ENCODE data around the gene PTPRN2.
A peak's percentile ranks its signal among the peaks of the same experiment; 100 is the strongest.

PTPRN2 gene

GRCh38 chr7:157560258-157560654 is 1027.4 kb downstream of the PTPRN2 start:
- no peak for DNase-seq

GRCh38 chr7:157559596-157560257 is 1027.9 kb downstream of the PTPRN2 start:
- DNase-seq, result no peak

- DNase-seq, result no peak
These were observed 1028.6 kb downstream of the PTPRN2 start for GRCh38 chr7:157558875-157559595.

GRCh38 chr7:157558516-157558874 is 1029.1 kb downstream of the PTPRN2 start:
- DNase-seq, result no peak

- DNase-seq, result no peak
These were observed 1029.6 kb downstream of the PTPRN2 start for GRCh38 chr7:157558061-157558460.

- DNase-seq, result no peak
These were observed 1030.4 kb downstream of the PTPRN2 start for GRCh38 chr7:157557263-157557662.

GRCh38 chr7:157556642-157556944 is 1031.0 kb downstream of the PTPRN2 start:
- no peak for DNase-seq

GRCh38 chr7:157555944-157556641 is 1031.5 kb downstream of the PTPRN2 start:
- DNase-seq, result no peak

GRCh38 chr7:157555313-157555712 is 1032.3 kb downstream of the PTPRN2 start:
- DNase-seq, result no peak

- DNase-seq, result no peak
These were observed 1033.0 kb downstream of the PTPRN2 start for GRCh38 chr7:157554393-157555238.

- DNase-seq, result no peak
These were observed 1034.4 kb downstream of the PTPRN2 start for GRCh38 chr7:157553256-157553655.

- DNase-seq, result no peak
These were observed 1035.2 kb downstream of the PTPRN2 start for GRCh38 chr7:157552295-157552993.

GRCh38 chr7:157551325-157552070 is 1036.1 kb downstream of the PTPRN2 start:
- no peak for DNase-seq

GRCh38 chr7:157550300-157551275 is 1037.0 kb downstream of the PTPRN2 start:
- peak; percentile 8 for DNase-seq

GRCh38 chr7:157549612-157550299 is 1037.9 kb downstream of the PTPRN2 start:
- no peak for DNase-seq

GRCh38 chr7:157548691-157549303 is 1038.8 kb downstream of the PTPRN2 start:
- DNase-seq, result no peak

GRCh38 chr7:157547611-157548010 is 1040.0 kb downstream of the PTPRN2 start:
- DNase-seq, result no peak

GRCh38 chr7:157547102-157547501 is 1040.5 kb downstream of the PTPRN2 start:
- no peak for DNase-seq

GRCh38 chr7:157545681-157546060 is 1042.0 kb downstream of the PTPRN2 start:
- no peak for DNase-seq

Data from right kidney (tissue), 1 donor.